ENCODE measurements around the gene RNF150.

- no peak for TF ChIP-seq YY1 (IDR thresholded peaks at IDR 0.05)
- no peak for TF ChIP-seq CTCF (IDR thresholded peaks at IDR 0.05; ENCODE audit: low read depth, low read length, missing input control)
- TF ChIP-seq REST (IDR thresholded peaks at IDR 0.05), result no peak
- no peak for TF ChIP-seq GABPA (IDR thresholded peaks at IDR 0.05 in 1 of 2, conservative IDR thresholded peaks at IDR 0.05 in 1 of 2)
- TF ChIP-seq MAX (IDR thresholded peaks at IDR 0.05), result no peak
- TF ChIP-seq SP1 (IDR thresholded peaks at IDR 0.05), result no peak
- TF ChIP-seq RAD21 (IDR thresholded peaks at IDR 0.05), result no peak
- no peak for TF ChIP-seq ATF3 (IDR thresholded peaks at IDR 0.05)
- no peak for TF ChIP-seq NR2F2 (IDR thresholded peaks at IDR 0.05)
- no peak for TF ChIP-seq ZBTB33 (IDR thresholded peaks at IDR 0.05)
- no peak for TF ChIP-seq HNF4A (conservative IDR thresholded peaks at IDR 0.05)
- TF ChIP-seq TAF1 (conservative IDR thresholded peaks at IDR 0.05), result no peak
- TF ChIP-seq JUND (IDR thresholded peaks at IDR 0.05), result no peak
Observed at GRCh38 chr4:140986045-140986444, 147.2 kb downstream of the RNF150 start.
